Activated T-helper 2 cell treated with anti-CD3 and anti-CD28 coated beads, Interferon-gamma antibody, Interleukin-2, Interleukin-4, amounts not matched to agents 10 μg/mL and 5 μg/mL and 100 μg/mL, durations not matched to agents 14 hours and 24 hours and 36 hours (primary cell): ENCODE measurements around the gene RCAN2. TPM values are rescaled to one million over a fixed set of nuclear protein-coding genes. Genes with fewer than 3 reads are reported as not detected.

ENCODE experiments used
- DNase-seq: peaks from one replicate; pipeline ENCODE4 v3.0.0; 2021; ENCODE audit warnings: low spot score
- H3K27ac Mint-ChIP-seq: one replicate; pipeline ENCODE4 v1.8.0; 2021; ENCODE audit warnings: mixed read lengths
- H3K27me3 Mint-ChIP-seq: one replicate; pipeline ENCODE4 v1.8.0; 2021; ENCODE audit warnings: low read depth, mixed read lengths
- H3K36me3 Mint-ChIP-seq: one replicate; pipeline ENCODE4 v1.8.0; 2021; ENCODE audit warnings: low read depth, mixed read lengths
- H3K4me1 Mint-ChIP-seq: one replicate; pipeline ENCODE4 v1.8.0; 2021; ENCODE audit warnings: low read depth, mixed read lengths
- H3K4me3 Mint-ChIP-seq: one replicate; pipeline ENCODE4 v1.8.0; 2021; ENCODE audit warnings: low read depth, mild to moderate bottlenecking, moderate library complexity, mixed read lengths
- H3K9me3 Mint-ChIP-seq: one replicate; pipeline ENCODE4 v1.8.0; 2021; ENCODE audit warnings: mixed read lengths
- intact Hi-C: fragments of 100-400 bp; cut with micrococcal nuclease; formaldehyde crosslinking; loops from one replicate; pipeline ENCODE4 v1.15.1; 2023
- total RNA-seq: library from RNA; stranded (reverse); gene quantifications from 2 replicates; pipeline ENCODE4 v1.2.3, GENCODE V29; 2022

The RCAN2 gene
- total RNA-seq, 1 donor from 2014 or later = not detected

DNA sequence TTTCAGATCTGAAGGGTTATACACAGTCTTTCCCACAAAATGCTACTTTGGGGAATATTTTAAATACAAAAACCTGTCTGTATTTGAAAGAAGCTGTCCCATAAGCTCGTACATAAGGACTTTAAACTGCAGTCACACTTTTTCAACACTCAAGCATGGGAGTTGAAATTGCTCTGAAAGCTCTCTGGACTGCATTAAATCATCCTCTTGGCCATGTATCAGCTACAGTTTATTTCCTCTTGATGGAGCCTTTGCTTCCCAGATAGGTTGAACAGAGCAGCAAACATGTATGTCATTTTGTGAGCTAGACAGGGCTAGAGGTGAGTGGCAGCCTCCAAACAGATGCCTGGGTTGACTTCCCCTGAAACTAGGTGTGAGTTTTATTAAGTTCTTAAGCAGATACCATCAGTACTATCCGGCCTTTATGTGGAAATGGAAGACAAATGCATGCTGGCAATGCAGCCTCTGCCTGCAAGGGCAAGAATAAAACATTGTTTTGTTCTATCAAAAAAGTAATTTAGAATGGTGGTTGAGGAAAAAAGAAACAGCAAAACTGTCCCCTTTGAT lies 214.6 kb downstream of the RCAN2 start:
- peaks cover 25% of the 10 kb centered on the region for H3K27me3 Mint-ChIP-seq
- H3K36me3 Mint-ChIP-seq = no peaks in the 10 kb centered on the region

DNA sequence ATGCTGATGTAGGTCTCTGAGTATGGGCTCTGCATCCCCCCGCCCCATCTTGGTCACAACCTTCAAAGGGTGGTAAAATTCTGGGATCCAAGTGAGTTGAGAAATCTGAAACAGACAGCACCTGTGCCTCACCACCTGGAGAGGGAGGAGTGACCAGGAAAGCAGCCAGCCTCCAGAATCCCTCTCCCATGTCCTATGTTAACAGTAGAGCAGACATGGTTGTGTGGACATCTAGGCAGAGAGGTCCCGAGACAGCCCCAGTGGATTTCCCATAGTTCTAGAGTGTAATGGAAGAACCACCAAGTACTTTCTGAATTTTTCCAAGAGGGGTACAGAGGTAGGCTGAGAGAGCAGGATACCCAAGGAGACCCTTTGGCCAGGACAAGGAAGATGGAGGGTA lies 216.7 kb downstream of the RCAN2 start:
- Mint-ChIP-seq H3K27me3 (peaks cover 16% of the 10 kb centered on the region), H3K9me3 (no peaks in the 10 kb centered on the region), H3K4me1 (no peaks in the 10 kb centered on the region), H3K4me3 (no peak overlapping the region), H3K36me3 (no peaks in the 10 kb centered on the region), H3K27ac (no peak overlapping the region)
- no peak for DNase-seq
- intact Hi-C loops = no loop called here

More for the DNA sequence above, 214.6 kb downstream of the RCAN2 start:
- Mint-ChIP-seq H3K27ac (no peak overlapping the region), H3K9me3 (no peaks in the 10 kb centered on the region), H3K4me1 (no peaks in the 10 kb centered on the region), H3K4me3 (no peak overlapping the region)
- no peak for DNase-seq
- intact Hi-C loops = no loop called here

GRCh38 chr6:46273911-46274310 lies 217.3 kb downstream of the RCAN2 start:
- Mint-ChIP-seq H3K27ac (no peak overlapping the region), H3K36me3 (no peaks in the 10 kb centered on the region), H3K27me3 (peaks cover 12% of the 10 kb centered on the region), H3K9me3 (no peaks in the 10 kb centered on the region), H3K4me3 (no peak overlapping the region), H3K4me1 (no peaks in the 10 kb centered on the region)
- intact Hi-C loops = no loop called here
- no peak for DNase-seq

GRCh38 chr6:46271728-46272127 lies 219.5 kb downstream of the RCAN2 start:
- H3K27me3 Mint-ChIP-seq = peaks cover 12% of the 10 kb centered on the region
- intact Hi-C loops = no loop called here
- DNase-seq = no peak
- no peaks in the 10 kb centered on the region for H3K9me3 Mint-ChIP-seq
- H3K27ac Mint-ChIP-seq = no peak overlapping the region
- H3K4me1 Mint-ChIP-seq = no peaks in the 10 kb centered on the region
- H3K36me3 Mint-ChIP-seq = no peaks in the 10 kb centered on the region
- H3K4me3 Mint-ChIP-seq = no peak overlapping the region

- Mint-ChIP-seq H3K4me1 (no peaks in the 10 kb centered on the region), H3K4me3 (no peak overlapping the region), H3K36me3 (no peaks in the 10 kb centered on the region), H3K9me3 (no peaks in the 10 kb centered on the region), H3K27me3 (peaks cover 9% of the 10 kb centered on the region), H3K27ac (no peak overlapping the region)
- no peak for DNase-seq
- intact Hi-C loops = no loop called here
Measured at GRCh38 chr6:46271107-46271506, 220.1 kb downstream of the RCAN2 start.

- Mint-ChIP-seq H3K27ac (no peak overlapping the region), H3K4me1 (no peaks in the 10 kb centered on the region), H3K27me3 (peaks cover 5% of the 10 kb centered on the region), H3K4me3 (no peak overlapping the region), H3K36me3 (no peaks in the 10 kb centered on the region), H3K9me3 (no peaks in the 10 kb centered on the region)
- intact Hi-C loops = no loop called here
- no peak for DNase-seq
Measured at GRCh38 chr6:46270336-46270735, 220.9 kb downstream of the RCAN2 start.

GRCh38 chr6:46269447-46270229 lies 221.6 kb downstream of the RCAN2 start:
- Mint-ChIP-seq H3K4me3 (no peak overlapping the region), H3K4me1 (no peaks in the 10 kb centered on the region), H3K27me3 (peaks cover 5% of the 10 kb centered on the region), H3K27ac (no peak overlapping the region), H3K9me3 (no peaks in the 10 kb centered on the region), H3K36me3 (no peaks in the 10 kb centered on the region)
- DNase-seq = no peak
- intact Hi-C loops = no loop called here

GRCh38 chr6:46267515-46267914 lies 223.7 kb downstream of the RCAN2 start:
- Mint-ChIP-seq H3K36me3 (no peaks in the 10 kb centered on the region), H3K4me1 (no peaks in the 10 kb centered on the region), H3K9me3 (no peaks in the 10 kb centered on the region), H3K27me3 (peaks cover 7% of the 10 kb centered on the region), H3K27ac (no peak overlapping the region), H3K4me3 (no peak overlapping the region)
- intact Hi-C loops = no loop called here
- no peak for DNase-seq

DNA sequence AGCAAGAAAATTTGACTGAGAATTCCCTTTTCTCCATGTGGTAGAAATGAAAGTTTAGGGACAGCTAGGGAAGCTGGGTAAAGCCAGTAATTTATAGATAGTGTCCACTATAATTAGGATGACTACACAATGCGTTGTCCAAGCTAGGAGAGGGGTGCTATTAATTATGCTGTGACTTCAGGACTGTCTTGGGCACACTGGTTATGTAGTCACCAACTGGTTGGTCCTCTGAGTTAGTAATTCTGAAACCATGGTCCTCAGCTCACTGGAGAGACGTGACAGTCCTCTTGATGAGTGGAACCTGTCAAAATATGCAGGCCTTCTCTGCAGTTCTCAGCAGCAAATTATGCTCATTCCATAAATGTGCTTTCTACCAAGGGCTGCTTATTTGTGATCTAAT lies 225.9 kb downstream of the RCAN2 start:
- intact Hi-C loops = no loop called here
- H3K4me1 Mint-ChIP-seq = no peaks in the 10 kb centered on the region

GRCh38 chr6:46263707-46264086 lies 227.6 kb downstream of the RCAN2 start:
- no peak overlapping the region for H3K27ac Mint-ChIP-seq
- no peaks in the 10 kb centered on the region for H3K4me1 Mint-ChIP-seq
- no peak overlapping the region for H3K4me3 Mint-ChIP-seq
- intact Hi-C loops = no loop called here
- peaks cover 10% of the 10 kb centered on the region for H3K27me3 Mint-ChIP-seq
- H3K9me3 Mint-ChIP-seq = no peaks in the 10 kb centered on the region
- no peaks in the 10 kb centered on the region for H3K36me3 Mint-ChIP-seq
- no peak for DNase-seq

More for the DNA sequence above, 225.9 kb downstream of the RCAN2 start:
- no peaks in the 10 kb centered on the region for H3K9me3 Mint-ChIP-seq
- DNase-seq = no peak
- H3K36me3 Mint-ChIP-seq = no peaks in the 10 kb centered on the region
- no peak overlapping the region for H3K4me3 Mint-ChIP-seq
- no peak overlapping the region for H3K27ac Mint-ChIP-seq
- peaks cover 7% of the 10 kb centered on the region for H3K27me3 Mint-ChIP-seq

DNA sequence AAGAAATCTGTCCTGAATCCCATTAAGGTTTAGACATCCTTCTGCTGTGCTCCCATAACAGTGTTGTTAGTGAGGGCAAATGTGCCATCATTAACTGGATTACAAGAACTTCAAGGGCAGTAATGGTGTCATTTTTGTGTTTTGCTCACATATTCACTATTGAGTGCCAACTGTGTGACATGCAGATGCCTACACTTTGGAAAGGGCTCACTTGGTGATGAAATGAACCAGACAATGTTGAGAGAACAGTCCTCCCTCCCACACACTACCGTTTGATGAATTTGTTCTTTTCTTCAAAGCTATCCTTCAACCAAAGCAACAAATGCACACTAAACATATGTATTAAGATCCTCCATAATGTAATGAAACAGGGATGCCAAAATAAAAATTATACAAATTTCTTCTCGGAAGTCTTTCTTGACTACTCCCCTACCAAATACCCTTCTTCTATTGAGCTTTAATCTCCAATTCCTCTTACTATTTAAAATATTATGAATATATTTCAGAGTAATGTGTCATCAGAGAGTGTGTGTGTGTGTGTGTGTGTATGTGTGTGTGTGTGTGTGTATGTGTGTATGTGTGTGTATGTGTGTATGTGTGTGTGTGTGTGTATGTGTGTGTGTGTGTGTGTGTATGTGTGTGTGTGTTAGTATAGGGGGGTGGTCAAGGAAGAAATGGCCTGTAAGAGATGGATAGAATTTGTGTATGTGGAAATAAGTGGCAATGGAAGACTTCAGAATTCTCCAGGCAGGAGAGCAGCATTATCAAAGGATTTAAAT lies 228.1 kb downstream of the RCAN2 start:
- H3K4me1 Mint-ChIP-seq = no peaks in the 10 kb centered on the region
- DNase-seq = no peak
- intact Hi-C loops = no loop called here
- no peak overlapping the region for H3K4me3 Mint-ChIP-seq
- H3K27ac Mint-ChIP-seq = no peak overlapping the region
- no peaks in the 10 kb centered on the region for H3K9me3 Mint-ChIP-seq
- peaks cover 10% of the 10 kb centered on the region for H3K27me3 Mint-ChIP-seq
- no peaks in the 10 kb centered on the region for H3K36me3 Mint-ChIP-seq

- Mint-ChIP-seq H3K4me1 (no peaks in the 10 kb centered on the region), H3K9me3 (no peaks in the 10 kb centered on the region), H3K27ac (no peak overlapping the region), H3K27me3 (peaks cover 6% of the 10 kb centered on the region), H3K4me3 (no peak overlapping the region), H3K36me3 (no peaks in the 10 kb centered on the region)
- DNase-seq = no peak
- intact Hi-C loops = no loop called here
Measured at GRCh38 chr6:46258249-46258648, 233.0 kb downstream of the RCAN2 start.

GRCh38 chr6:46255528-46255927 lies 235.7 kb downstream of the RCAN2 start:
- intact Hi-C loops = no loop called here
- Mint-ChIP-seq H3K4me1 (no peaks in the 10 kb centered on the region), H3K9me3 (no peaks in the 10 kb centered on the region), H3K27ac (no peak overlapping the region), H3K36me3 (no peaks in the 10 kb centered on the region), H3K4me3 (no peak overlapping the region), H3K27me3 (peaks cover 6% of the 10 kb centered on the region)
- no peak for DNase-seq
